Measurements from ENCODE around the gene ZNF423.

Gene ZNF423

DNA sequence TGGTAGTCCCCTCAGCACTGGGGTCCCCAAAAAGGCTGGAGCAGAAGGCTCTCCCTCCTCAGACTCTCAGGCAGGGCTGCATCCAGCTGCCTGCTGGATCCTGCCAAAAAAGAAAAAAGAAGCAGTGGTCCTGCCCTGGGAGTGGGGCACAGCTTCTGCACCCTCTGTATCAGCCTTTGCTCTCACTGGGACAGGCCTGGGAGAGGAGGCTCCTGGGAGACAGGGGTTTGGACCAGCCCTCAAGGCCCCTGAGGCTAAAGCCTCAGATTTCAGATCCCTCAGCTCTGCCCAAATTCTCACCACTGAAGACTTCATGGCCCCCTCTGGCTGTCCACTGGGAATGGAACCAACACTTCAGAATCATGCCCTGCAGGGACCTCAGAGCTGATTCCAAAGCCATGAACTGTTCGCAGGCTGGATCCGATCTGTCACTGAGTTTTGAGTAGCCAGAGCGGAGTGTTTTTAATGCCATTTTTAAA, 385.4 kb downstream of the ZNF423 start:
- no peak for DNase-seq (ENCODE audit: low spot score)

DNA sequence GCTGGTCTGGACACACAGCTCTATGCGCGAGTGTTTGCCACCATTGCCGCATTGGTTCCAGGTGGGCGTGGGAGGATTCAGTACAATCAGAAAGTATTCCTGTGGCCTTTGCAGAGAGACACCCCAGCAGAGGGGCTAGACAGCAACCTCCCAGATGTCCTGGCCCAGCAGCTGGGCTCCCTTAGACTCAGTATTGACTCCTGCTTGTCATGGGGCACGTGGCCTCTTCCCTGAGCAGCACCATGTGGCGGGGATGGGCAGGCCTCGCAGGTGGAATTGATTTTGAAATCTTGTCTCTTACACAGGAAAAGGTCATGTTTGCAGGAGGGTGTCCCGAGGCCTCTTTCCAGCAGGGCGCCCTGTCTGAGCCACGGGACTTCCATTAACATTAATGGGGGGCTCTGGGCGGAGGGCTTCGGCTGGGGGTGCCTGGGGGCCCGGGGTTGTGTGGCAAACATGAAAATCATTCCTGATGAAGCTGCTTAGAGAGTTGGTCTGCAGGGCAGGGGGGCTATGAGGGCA, 385.9 kb downstream of the ZNF423 start:
- no peak for DNase-seq (ENCODE audit: low spot score)

- no peak for DNase-seq (ENCODE audit: low spot score)
These were observed 386.6 kb downstream of the ZNF423 start for GRCh38 chr16:49469311-49469670.

- DNase-seq (ENCODE audit: low spot score) = no peak
These were observed 387.2 kb downstream of the ZNF423 start for GRCh38 chr16:49468611-49469310.

GRCh38 chr16:49467540-49468372, 388.2 kb downstream of the ZNF423 start:
- DNase-seq (ENCODE audit: low spot score) = no peak

DNA sequence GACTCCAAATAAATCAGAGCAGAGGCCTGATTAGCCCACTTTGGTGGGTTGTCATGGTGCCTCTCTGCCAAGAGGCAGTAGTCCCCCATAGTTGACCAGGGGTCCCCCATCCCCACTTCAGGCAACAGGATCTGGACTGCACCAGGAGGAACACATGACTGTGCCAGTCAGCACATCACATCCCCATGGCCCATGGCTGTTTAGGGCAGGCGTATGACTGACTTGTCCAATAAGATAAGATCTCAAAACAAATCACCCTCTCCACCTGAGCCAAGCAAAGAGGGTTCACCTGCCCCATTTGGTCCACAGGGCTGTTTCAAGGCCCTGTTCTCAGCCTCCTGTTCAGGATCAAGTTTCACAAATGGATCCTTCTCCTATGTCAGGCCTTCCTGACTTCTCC, 389.0 kb downstream of the ZNF423 start:
- DNase-seq (ENCODE audit: low spot score) = no peak

DNA sequence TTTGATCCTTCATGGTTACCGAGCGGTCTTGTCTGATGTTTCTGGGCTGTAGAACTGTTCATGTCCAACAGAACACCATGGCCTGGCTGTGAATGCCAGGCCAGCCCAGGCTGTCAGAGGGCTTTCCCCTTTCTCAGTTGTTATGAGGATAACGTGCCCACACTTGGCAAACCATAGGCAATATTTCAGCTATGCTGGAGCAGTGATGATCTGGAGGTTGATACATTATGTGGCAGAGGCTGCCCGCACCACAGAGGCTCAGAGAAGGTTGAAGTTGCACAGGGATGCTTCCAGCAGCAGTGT, 389.4 kb downstream of the ZNF423 start:
- DNase-seq (ENCODE audit: low spot score) = no peak

DNA sequence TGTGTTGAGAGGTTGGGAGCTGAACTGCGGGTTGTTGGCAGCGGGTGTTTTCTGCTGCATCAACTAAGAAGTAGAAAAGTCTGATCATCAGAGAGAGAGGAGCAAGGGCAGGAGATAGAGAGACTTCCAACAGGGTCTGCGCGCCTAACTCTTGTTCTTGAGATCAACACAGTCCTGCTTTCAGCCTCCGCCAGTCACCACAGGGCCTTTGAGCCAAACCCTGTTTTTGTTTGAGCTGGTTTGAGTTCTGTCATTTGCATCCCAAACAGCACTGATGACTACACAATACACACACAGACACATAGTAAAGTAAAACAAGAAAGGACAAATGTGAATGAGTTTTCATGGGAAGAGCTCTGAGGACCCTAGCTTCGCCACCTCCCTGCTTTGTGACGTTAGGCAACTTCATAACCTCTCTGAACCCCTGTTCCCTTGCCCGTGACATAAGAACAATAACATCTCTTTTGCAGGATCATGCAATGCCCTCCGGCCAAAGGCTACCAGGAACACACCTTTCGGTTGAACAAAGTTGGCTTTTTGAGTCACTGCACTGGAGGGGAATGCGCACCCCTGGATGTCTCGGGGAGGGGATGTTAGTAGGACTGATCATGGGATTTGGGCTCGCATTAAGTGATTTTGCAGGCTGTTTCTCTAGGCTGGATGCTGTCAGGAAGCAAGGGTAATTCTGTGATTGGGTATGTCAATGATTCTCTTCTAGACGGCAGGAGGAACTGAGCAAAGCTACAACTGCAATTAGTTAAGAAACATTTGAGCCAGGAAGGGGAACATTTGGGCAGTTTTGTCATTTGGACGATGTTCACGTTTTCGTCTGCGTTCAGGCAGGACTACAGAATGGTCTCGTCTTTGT, 390.0 kb downstream of the ZNF423 start:
- DNase-seq (ENCODE audit: low spot score) = no peak

DNA sequence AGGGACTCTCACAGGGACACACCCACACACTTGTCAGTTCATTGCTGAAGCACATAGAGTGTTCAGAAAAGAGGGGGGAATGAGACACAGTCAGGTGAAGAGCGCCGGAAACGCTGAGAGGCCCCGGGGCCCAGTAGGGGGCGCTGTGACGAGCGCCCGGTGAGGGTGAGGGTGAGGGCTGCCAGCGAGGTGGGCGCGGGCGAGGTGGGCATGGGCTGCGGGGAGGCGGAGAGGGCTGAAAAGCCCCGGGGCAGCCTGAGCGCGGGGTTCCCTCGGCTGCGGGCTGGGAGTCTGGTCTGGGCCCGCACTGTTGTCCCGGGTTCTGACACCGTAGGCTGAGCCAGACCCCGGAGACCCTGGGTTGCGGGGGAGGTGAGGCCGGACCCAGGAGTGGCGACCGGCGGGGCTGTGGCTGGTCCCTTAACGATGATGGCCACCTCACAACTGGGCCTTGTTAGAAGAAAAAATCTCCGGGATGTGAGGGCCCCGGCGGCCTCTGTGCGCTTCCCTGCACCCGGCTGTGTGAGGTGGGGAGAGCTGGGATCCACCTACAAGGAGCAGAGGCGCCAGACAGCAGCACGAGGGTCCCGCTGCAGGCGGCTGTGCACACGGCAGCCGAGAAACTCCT, 390.9 kb downstream of the ZNF423 start:
- no peak for DNase-seq (ENCODE audit: low spot score)

GRCh38 chr16:49464093-49464492, 391.8 kb downstream of the ZNF423 start:
- no peak for DNase-seq (ENCODE audit: low spot score)

DNA sequence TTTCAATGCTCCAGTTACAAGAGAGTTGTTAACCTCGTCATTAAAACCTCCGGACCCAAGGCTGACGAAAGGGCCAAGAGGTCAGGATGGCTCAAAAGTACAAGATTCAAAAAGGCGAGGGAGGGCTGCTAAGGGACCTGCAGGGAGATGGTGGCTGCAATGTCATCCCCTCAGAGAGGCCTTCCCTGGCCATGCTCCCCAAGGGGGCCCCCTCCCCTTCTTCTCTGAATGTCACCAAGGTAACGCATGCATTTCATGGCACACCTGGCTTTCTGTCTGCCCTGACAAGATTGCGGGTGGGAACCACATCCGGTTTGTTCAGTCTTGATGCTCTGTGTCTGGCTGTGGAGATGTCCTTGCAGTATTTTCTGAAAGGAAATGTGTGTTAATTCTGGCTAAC, 392.4 kb downstream of the ZNF423 start:
- DNase-seq (ENCODE audit: low spot score) = no peak

DNA sequence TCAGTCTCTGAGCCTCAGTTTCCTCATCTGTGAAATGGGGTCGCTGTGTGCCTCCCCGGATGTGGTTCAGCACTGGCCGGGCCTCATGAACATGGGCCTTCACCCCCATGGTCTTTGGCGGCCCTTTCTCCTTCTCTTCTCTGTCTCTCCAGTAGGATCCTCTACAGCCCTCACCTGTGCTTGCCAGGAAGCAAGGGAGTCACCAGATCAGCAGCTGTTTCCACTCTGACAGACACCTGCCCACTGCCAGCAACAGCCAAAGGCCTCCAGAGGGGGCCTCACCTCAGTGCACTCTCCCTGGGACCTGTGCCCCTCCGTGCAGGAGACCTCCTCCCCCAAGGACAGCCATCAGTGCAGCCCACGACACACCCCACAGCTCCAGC, 392.9 kb downstream of the ZNF423 start:
- DNase-seq (ENCODE audit: low spot score) = no peak

- DNase-seq (ENCODE audit: low spot score) = no peak
These were observed 393.4 kb downstream of the ZNF423 start for GRCh38 chr16:49462362-49462988.

DNA sequence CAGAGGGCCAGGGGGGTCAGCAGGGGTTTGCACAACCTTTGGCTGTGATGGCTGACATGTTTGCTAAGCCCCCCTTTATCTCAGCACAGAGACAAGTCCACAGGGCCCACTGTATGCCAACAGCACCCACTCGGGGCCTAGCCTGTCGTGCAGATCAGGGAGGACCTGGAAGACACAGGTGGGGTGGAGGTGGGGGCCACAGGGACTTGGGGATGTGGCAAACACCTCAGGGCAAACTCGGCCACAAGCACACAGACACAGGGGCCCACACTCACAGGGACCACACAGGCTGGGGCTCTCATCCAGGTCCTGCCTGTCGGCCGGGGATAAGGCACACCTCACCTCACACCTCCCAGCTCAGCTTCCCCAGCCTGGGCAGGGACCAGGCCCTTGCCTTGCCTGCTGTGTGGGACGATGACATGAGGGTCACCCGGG, 394.4 kb downstream of the ZNF423 start:
- no peak for DNase-seq (ENCODE audit: low spot score)

- no peak for DNase-seq (ENCODE audit: low spot score)
These were observed 395.0 kb downstream of the ZNF423 start for GRCh38 chr16:49460786-49461470.

DNA sequence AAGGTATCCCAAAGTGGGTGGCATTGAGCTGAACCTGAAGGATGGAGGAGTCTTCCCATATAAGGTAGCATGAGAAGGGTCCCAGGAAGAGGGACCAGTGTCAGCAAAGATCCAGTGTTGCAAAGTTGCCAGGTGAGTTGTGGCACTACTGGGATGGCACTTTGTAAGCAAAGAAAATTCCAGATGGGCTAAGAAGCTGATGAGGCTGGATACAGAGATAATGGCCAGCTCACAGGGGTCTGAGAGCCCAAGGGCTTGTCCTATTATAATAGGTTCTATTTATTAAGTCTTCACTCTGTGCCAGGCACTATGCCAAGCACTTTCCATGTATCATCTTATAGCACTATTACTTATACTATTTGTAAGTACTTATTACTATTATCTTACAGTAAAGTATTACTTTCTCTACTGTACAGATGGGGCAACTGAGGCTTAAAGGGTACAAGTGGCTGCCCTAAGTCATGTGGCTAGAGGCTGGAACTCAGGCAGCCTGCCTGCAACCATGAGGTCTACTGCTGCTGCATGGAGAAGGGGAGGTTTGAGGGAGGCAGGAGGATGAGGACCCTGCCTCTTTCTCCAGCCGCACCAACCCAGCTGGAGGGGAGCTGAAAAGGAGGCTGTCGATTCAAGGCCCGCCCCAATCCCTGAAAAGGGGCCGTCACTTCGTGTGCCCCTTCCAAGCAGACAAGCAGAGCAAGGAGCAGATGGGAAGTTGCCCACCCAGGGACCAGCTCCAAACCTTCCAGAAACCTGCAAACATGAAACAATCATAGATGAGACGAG, 395.8 kb downstream of the ZNF423 start:
- DNase-seq (ENCODE audit: low spot score) = no peak

DNA sequence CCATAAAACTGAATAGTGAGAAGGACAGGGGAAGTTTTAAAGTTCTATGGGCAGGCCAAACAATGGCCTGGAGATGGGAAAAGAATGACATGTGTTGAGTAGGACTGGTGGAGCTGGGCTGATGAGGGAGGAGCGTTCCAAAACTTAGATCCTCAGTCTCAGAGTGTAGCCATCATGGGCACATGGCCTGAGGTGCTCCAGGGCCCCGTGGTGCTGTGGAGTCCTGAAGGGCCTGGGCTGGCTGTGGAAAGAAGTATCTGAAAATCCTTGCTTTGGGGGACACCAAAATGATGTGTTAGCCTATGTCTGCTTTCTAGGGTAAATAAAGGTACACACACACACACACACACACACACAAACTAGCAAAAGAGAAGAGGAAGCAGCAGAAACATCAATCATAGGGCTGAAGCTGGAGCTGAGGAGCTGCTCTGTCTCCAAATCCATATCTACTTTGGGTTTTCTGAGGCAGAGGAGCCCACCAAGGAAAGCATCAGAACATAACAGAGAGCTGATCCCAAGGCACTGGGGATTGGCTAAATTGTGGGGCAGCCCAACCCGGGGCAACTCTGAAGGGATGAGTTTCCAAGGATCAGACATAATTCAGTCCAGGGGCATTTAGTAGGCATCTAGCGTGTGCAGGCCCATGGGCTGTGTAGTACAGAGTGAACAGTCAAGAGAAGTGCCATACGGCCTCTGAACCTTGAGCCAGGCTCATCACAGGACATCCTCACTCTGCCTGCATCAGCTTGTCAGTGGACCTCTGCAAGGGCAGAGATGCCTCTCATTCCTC, 397.1 kb downstream of the ZNF423 start:
- DNase-seq (ENCODE audit: low spot score) = no peak

GRCh38 chr16:49458243-49458642, 397.7 kb downstream of the ZNF423 start:
- DNase-seq (ENCODE audit: low spot score) = no peak

DNA sequence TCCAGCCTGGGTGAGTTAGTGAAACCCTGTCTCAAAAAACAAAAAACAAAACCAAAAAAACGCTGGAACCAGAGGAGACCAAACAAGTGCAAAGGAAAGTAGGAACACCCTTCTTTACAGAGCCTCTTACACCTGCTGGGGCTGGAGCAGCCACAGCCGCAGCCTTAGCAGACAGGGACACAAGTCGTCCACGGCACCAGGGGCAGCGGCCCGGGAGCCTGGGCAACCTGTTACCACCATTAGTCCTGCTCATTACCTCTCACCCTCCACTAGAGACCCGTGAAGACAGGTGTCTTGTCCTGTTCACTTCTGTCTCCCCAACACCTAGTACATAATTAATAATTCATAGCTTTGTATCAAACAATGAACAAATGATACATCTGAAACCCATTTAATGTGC, 398.7 kb downstream of the ZNF423 start:
- no peak for DNase-seq (ENCODE audit: low spot score)

Measured in SW480 (cell line).